Measurements from ENCODE around the gene PKD1L1. TPM values are rescaled to one million over a fixed set of nuclear protein-coding genes. Genes with fewer than 3 reads are reported as not detected.

The PKD1L1 gene
- polyA plus RNA-seq, 5 donors = 0.20 to 0.54 (median 0.28) TPM

DNA sequence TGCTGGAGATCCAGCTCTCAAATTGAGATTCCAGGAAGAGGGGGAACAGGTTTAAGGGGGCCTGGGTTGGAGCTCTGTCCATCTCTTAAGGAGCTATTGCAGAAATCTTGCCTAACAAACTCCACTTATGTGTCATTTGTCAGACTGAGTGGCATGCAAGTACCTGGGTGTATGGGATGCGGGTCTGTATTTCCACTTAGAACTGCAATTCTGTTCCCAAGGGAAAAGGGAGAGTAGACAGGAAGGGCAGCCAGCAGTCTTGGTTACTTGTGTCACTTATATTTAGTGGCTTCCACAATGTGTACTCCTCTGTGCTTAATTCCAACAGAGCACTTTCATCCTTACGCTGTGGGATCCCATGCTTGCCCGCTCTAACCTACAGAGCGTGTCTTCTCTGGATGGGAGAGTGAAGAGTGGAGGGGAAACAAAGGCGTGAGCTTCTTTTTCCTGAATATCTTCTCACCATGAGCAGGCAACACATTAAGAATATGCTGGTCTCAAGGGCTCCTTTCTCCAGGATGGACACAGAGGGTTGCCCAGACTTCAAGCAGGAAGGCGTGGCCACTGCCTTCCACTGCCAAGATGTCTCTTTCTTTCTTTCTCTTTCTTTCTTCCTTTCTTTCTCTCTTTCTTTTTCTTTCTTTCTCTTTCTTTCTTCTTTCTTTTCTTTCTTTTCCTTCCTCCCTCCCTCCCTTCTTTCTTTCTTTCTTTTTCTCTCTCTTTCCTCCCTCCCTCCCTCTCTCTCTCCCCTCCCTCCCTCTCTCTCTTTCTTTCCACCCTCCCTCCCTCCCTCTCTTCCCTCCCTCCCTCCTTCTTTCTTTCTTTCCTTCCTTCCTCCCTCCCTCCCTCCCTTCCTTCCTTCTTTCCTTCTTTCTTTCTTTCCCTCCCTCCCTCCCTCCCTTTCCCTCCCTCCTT, 212.6 kb downstream of the PKD1L1 start:
- DNase-seq = no peak

DNA sequence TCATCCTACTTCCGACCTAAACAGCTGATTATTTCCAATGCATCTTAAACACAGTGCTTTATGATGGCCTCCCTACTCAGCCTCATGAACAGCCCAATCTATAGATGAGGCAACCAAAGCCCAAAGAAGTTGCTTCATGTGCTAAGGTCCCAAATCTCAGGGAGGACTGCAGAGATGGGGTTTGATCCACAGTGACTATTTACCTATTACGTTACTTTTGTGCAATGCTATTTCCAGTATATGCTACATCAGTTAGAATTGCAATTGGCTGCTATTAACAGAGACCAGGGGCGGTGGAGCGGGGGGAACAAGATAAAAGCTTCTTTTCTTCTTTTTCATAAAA, 213.3 kb downstream of the PKD1L1 start:
- no peak for DNase-seq

DNA sequence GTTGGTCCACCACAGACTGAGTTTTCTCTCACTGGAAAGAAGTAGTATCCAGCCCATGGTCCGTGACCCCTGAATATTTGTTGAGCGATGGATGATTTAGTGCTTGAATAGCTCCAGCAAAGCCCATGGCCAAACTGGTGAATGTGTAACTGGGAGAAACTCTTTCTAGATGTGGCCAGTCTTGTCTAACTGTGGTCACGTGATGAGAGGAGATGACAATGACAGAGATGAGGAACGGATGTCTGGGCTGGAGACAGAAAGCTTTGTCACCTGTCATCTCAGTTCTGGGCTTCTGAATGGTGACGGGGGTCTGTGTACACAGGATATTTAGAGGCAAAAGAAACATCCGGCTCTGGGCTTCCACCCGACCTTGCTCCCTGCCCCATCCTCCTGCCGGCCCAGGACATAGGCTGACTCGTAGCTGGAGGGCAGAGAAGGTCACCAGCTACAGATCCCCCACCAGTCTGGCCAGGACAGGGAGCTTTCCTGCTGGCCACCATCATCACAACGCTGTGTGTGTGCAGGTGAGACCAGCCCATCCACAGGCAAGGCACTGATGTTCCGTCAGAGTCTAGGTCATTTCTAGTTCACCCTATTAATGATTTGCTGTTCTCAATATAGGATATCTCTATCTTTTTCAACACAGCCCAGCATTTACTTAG, 213.8 kb downstream of the PKD1L1 start:
- no peak for DNase-seq

DNA sequence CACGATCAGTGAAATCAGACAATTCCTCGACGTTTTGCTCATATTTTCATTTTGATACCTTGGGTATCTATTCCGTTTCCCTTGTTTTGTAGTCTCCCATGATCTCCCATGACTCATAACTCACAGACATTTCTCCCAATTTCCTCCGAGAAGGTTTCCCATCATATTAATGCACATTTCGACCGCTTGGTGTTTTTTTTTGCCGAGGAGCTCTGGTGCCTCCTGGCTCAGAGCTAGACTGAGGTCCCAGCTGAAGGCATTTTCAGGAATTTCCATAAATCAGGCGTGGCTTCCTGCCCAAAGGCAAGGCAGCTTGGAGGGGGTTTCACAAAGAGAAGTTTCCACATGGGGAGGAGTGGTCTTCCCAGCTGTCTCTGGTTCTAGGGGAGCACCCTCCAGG, 218.1 kb downstream of the PKD1L1 start:
- no peak for DNase-seq

DNA sequence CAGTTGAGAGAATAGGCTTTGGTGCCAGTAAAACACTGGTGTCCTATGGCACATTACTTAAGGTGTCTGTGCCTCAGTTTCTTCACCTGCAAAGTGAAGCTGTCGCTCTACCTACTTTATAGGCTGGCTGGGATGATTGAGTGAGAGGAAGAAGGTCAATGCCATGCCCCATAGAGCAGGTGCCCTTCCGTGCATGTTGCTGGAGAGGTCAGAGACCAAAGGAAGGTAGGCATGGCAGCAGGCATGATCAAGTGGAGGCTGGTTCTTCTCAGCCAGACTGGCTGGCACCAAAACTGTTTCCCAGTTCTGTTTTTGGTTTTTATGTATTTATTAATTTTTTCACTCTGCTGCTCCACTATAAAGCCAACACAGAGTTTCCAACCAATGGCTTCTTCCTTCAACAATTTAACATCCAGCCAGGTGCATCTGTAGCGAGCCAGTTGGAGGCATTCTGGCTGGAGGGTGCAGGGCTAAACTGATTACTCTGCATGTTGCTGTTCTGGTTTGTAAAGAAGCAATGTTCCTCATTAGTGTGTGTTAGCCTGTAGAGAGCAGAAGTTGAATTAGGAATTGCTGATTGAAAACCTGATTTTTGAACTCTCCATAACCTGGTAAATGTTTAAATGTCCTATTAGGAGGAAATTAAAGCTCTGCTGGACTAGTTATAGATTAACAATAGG, 222.1 kb downstream of the PKD1L1 start:
- no peak for DNase-seq

DNA sequence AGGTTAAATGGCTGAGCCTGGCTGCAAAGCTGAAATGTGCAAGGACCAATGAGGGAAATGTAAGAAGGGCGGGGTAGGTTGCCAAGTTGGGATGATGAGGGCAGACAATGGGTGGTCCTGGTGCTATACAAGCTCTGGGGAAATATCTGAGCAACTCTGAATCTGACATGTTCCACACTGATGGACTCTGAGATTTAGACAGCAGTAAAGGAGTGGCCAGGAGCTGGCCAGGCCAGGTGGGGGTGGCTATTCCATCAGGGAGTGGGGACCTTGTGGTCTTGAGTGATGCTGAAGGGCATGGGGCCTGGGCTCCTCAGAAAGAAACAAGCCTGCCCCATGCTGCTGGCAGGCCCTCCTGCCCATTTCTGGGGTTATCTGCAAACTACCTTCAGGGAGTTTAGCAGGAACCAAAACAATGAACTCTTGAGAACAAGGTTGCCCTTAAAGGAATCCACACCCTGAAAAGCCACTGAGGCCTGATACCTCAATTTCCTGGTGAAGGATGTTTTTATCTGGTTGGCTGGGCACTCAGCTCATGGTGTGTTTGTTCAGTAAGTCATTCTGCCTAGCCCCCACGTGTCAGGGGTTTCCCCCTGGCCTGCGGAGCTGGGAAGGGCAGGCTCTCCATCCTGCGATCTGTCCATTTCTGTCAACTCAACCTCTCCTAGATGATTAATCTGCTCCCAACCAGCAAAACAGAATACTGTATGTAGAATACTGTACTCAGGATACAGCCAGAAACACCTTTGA, 223.1 kb downstream of the PKD1L1 start:
- no peak for DNase-seq

Other genes starting within 250 kb of the PKD1L1 start
- 10 to 100 TPM; 18.4 to 31.2 (median 28.9) TPM for gene HUS1, start 31.1 kb upstream of the PKD1L1 start, polyA plus RNA-seq (ENCODE audit: insufficient read depth in 1 of 5, insufficient read length in 5 of 5, low replicate concordance in 1 of 5)
- under 1 TPM in 4 of 5 donors, not detected in 1; 0.25 to 0.53 (median 0.33) TPM for gene SUN3, start 80.6 kb upstream of the PKD1L1 start, polyA plus RNA-seq (ENCODE audit: insufficient read depth in 1 of 5, insufficient read length in 5 of 5, low replicate concordance in 1 of 5)
- 1 to 10 TPM; 1.4 to 4.4 (median 2.7) TPM for gene C7orf57, start 87.1 kb upstream of the PKD1L1 start, polyA plus RNA-seq (ENCODE audit: insufficient read depth in 1 of 5, insufficient read length in 5 of 5, low replicate concordance in 1 of 5)
- gene UPP1, start 140.8 kb upstream of the PKD1L1 start, polyA plus RNA-seq (ENCODE audit: insufficient read depth in 1 of 5, insufficient read length in 5 of 5, low replicate concordance in 1 of 5) = 10 to 100 TPM in 2 of 5 donors, 1 to 10 TPM in 3; 8.5 to 10.9 (median 10.0) TPM
- 1 to 10 TPM in 4 of 5 donors, under 1 TPM in 1; 0.64 to 2.2 (median 1.4) TPM for gene ABCA13, start 223.0 kb upstream of the PKD1L1 start, polyA plus RNA-seq (ENCODE audit: insufficient read depth in 1 of 5, insufficient read length in 5 of 5, low replicate concordance in 1 of 5)

Measured in right lung (tissue), 5 donors.